OCI-LY7 (cell line): Measurements from ENCODE around the gene ABHD12B.

Experiments
- CTCF ChIP-seq: fragments of 200-600 bp; sonication (generic); conservative IDR thresholded peaks from 2 replicates; pipeline ENCODE4 v1.5.1; 2014; ENCODE audit warnings: mild to moderate bottlenecking, antibody characterized with exemption, low read length, moderate library complexity, mixed read lengths
- EZH2phosphoT487 ChIP-seq: fragments of 200-600 bp; sonication (generic); IDR thresholded peaks from 2 replicates; pipeline ENCODE4 v1.6.1; 2018; ENCODE audit warnings: low read depth, borderline replicate concordance, mild to moderate bottlenecking, mixed run types, antibody characterized with exemption, low read length, moderate library complexity, mixed read lengths

GRCh38 chr14:50924843-50925242, 53.0 kb downstream of the ABHD12B start:
- TF ChIP-seq CTCF (no peak), EZH2phosphoT487 (no peak)
